ENCODE data around the gene NFATC2IP. TPM values are rescaled to one million over a fixed set of nuclear protein-coding genes. Genes with fewer than 3 reads are reported as not detected.
A peak's percentile ranks its signal among the peaks of the same experiment; 100 is the strongest.
"Not testable (repeated sequence)": the region's sequence is repeated elsewhere in the genome, so short reads cannot be mapped to it uniquely, and the experiment has no call there.

NFATC2IP gene
- total RNA-seq, 1 donor from 2014 or later = 36.3 TPM

- ATAC-seq (no peak), DNase-seq (no peak)
- TF ChIP-seq CTCF (IDR thresholded peaks at IDR 0.05) = no peak
- intact Hi-C loops (cut with DNase I) = loop anchor here (10.0 kb wide), 1 partner anchor 49 kb away; the partner anchor contains the start of gene ATP2A1
- Histone ChIP-seq H3K27me3 (no peaks in the 10 kb centered on the region), H3K4me1 (peaks cover 7% of the 10 kb centered on the region), H3K9me3 (no peaks in the 10 kb centered on the region), H3K36me3 (peaks cover 11% of the 10 kb centered on the region), H3K27ac (peak overlapping the region; percentile 96), H3K4me3 (peak overlapping the region; percentile 68)
These were observed 26.9 kb upstream of the NFATC2IP start for GRCh38 chr16:28923652-28924398.

- Histone ChIP-seq H3K27me3 (no peaks in the 10 kb centered on the region), H3K36me3 (peaks cover 5% of the 10 kb centered on the region), H3K9me3 (no peaks in the 10 kb centered on the region), H3K4me3 (peak overlapping the region; percentile 68), H3K27ac (peak overlapping the region; percentile 96), H3K4me1 (peaks cover 7% of the 10 kb centered on the region)
- TF ChIP-seq CTCF (IDR thresholded peaks at IDR 0.05) = peak; percentile 21
- ATAC-seq (no peak), DNase-seq (no peak)
- intact Hi-C loops (cut with DNase I) = loop anchor here (10.0 kb wide), 1 partner anchor 50 kb away; the partner anchor contains the start of gene ATP2A1
These were observed 26.4 kb upstream of the NFATC2IP start for GRCh38 chr16:28924399-28924761.

GRCh38 chr16:28924762-28925385, 25.9 kb upstream of the NFATC2IP start, which contains the start of gene RABEP2:
Gene RABEP2, minus strand, starts transcription at chr16:28925238. Its CDS starts 75 bp downstream, at chr16:28925163.
- Histone ChIP-seq H3K27me3 (no peaks in the 10 kb centered on the region), H3K4me1 (peaks cover 7% of the 10 kb centered on the region), H3K4me3 (peak within 1 kb of the TSS; percentile 68), H3K36me3 (peaks cover under 1% of the 10 kb centered on the region), H3K9me3 (no peaks in the 10 kb centered on the region), H3K27ac (peak within 1 kb of the TSS; percentile 96)
- intact Hi-C loops (cut with DNase I) = loop anchor here (10.0 kb wide), 1 partner anchor 50 kb away; the partner anchor contains the start of gene ATP2A1
- DNase-seq (peak; percentile 98), ATAC-seq (peak; percentile 94)
- no peak for TF ChIP-seq CTCF (IDR thresholded peaks at IDR 0.05)

GRCh38 chr16:28925386-28926228, 25.1 kb upstream of the NFATC2IP start:
- no peaks in the 10 kb centered on the region for H3K36me3 ChIP-seq
- no peak for DNase-seq
- H3K4me1 ChIP-seq = peaks cover 7% of the 10 kb centered on the region
- H3K4me3 ChIP-seq = peak overlapping the region; percentile 68
- intact Hi-C loops (cut with DNase I) = loop anchor here (10.0 kb wide), 1 partner anchor 51 kb away; the partner anchor contains the start of gene ATP2A1
- peak overlapping the region; percentile 96 for H3K27ac ChIP-seq
- no peaks in the 10 kb centered on the region for H3K9me3 ChIP-seq
- H3K27me3 ChIP-seq = no peaks in the 10 kb centered on the region
- no peak for TF ChIP-seq CTCF (IDR thresholded peaks at IDR 0.05)
- peak; percentile 47 for ATAC-seq

GRCh38 chr16:28926284-28926683, 24.5 kb upstream of the NFATC2IP start:
- intact Hi-C loops (cut with DNase I) = loop anchor here (10.0 kb wide), 1 partner anchor 51 kb away; the partner anchor contains the start of gene ATP2A1
- not testable (repeated sequence) for H3K36me3 ChIP-seq, DNase-seq, H3K9me3 ChIP-seq, ATAC-seq, H3K27me3 ChIP-seq, H3K4me1 ChIP-seq
- Histone ChIP-seq H3K4me3 (peak overlapping the region; percentile 68), H3K27ac (peak overlapping the region; percentile 96)
